SK-N-SH treated with all-trans-retinoic acid at 6 μM for 48 hours (cell line): ENCODE results near the gene AFF1.

ENCODE experiments used
- BACH2 ChIP-seq: fragments of 250-450 bp; sonication (Bioruptor Pico); IDR thresholded peaks from 2 replicates; pipeline ENCODE4 v1.9.0; 2021; ENCODE audit warnings: mild to moderate bottlenecking, borderline replicate concordance
- CSDC2 ChIP-seq: fragments of 250-450 bp; sonication (Bioruptor Pico); IDR thresholded peaks from 2 replicates; pipeline ENCODE4 v1.5.0; 2020; ENCODE audit warnings: mild to moderate bottlenecking, moderate library complexity
- ISL1 ChIP-seq: fragments of 250-450 bp; sonication (Bioruptor Pico); IDR thresholded peaks from 2 replicates; pipeline ENCODE4 v2.1.2; 2022; ENCODE audit warnings: mild to moderate bottlenecking, moderate library complexity
- OSR1 ChIP-seq: fragments of 250-450 bp; sonication (Bioruptor Pico); IDR thresholded peaks from 2 replicates; pipeline ENCODE4 v1.8.0; 2022; ENCODE audit warnings: moderate library complexity, mild to moderate bottlenecking, inconsistent platforms
- PATZ1 ChIP-seq: fragments of 250-450 bp; sonication (Bioruptor Pico); IDR thresholded peaks from 2 replicates; pipeline ENCODE4 v1.8.0; 2020; ENCODE audit warnings: mild to moderate bottlenecking, moderate library complexity, borderline replicate concordance
- PPARA ChIP-seq: fragments of 250-450 bp; sonication (Bioruptor Pico); IDR thresholded peaks from 2 replicates; pipeline ENCODE4 v1.5.0; 2020; ENCODE audit warnings: mild to moderate bottlenecking, borderline replicate concordance
- TOX ChIP-seq: fragments of 250-450 bp; sonication (Bioruptor Pico); IDR thresholded peaks from 2 replicates; pipeline ENCODE4 v1.8.0; 2021; ENCODE audit warnings: mild to moderate bottlenecking, moderate library complexity, borderline replicate concordance
- ZFP30 ChIP-seq: fragments of 450-650 bp; formaldehyde crosslinking; IDR thresholded peaks from 2 replicates; pipeline ENCODE4 v1.5.0; 2022; ENCODE audit warnings: mild to moderate bottlenecking, moderate library complexity
- ZNF70 ChIP-seq: fragments of 450-650 bp; formaldehyde crosslinking; IDR thresholded peaks from 2 replicates; pipeline ENCODE4 v1.5.0; 2020; ENCODE audit warnings: mild to moderate bottlenecking, moderate library complexity
- TF ChIP-seq, protein P1 (sequence below): fragments of 250-450 bp; sonication (Bioruptor Pico); IDR thresholded peaks from 2 replicates; pipeline ENCODE4 v1.5.0; 2020; ENCODE audit warnings: mild to moderate bottlenecking, moderate library complexity
- TF ChIP-seq, protein P2 (sequence below): fragments of 250-450 bp; sonication (Bioruptor Pico); IDR thresholded peaks from 2 replicates; pipeline ENCODE4 v1.5.1; 2020; ENCODE audit warnings: low read depth, mild to moderate bottlenecking, moderate library complexity
- TF ChIP-seq, protein P3 (sequence below): fragments of 250-450 bp; sonication (Bioruptor Pico); IDR thresholded peaks from 2 replicates; pipeline ENCODE4 v1.5.1; 2021; ENCODE audit warnings: mild to moderate bottlenecking, moderate library complexity

DNA sequence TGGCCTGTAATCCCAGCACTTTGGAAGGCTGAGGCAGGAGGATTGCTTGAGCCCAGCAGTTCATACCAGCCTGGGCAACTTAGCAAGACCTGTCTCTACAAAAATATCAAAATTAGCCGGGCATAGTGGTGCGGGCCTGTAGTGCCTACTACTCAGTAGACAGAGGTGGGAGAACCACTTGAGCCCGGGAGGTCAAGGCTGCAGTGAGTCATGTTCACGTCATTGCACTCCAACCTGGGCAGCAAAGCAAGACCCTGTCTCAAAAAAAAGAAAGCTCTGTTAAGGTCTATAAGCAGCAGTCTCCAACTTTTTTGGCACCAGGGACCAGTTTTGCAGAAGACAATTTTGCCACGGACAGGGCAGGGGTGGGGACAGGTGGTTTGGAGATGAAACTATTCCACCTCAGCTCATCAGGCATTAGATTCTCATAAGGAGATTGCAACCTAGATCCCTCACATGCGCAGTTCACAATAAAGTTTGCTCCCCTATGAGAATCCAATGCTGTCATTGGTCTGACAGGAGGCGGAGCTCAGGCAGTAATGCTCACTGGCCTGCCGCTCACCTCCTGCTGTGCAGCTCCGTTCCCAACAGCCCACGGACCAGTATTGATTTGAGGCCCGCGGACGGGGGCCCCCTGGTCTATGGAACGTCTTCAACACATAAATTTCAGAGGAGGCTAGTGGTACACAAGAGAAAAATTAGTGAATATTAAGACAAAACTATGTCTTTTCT, 217.7 kb downstream of the AFF1 start:
- TF ChIP-seq ZNF70 (CRISPR knock-in tag): no peak
- TF ChIP-seq, protein P1, sequence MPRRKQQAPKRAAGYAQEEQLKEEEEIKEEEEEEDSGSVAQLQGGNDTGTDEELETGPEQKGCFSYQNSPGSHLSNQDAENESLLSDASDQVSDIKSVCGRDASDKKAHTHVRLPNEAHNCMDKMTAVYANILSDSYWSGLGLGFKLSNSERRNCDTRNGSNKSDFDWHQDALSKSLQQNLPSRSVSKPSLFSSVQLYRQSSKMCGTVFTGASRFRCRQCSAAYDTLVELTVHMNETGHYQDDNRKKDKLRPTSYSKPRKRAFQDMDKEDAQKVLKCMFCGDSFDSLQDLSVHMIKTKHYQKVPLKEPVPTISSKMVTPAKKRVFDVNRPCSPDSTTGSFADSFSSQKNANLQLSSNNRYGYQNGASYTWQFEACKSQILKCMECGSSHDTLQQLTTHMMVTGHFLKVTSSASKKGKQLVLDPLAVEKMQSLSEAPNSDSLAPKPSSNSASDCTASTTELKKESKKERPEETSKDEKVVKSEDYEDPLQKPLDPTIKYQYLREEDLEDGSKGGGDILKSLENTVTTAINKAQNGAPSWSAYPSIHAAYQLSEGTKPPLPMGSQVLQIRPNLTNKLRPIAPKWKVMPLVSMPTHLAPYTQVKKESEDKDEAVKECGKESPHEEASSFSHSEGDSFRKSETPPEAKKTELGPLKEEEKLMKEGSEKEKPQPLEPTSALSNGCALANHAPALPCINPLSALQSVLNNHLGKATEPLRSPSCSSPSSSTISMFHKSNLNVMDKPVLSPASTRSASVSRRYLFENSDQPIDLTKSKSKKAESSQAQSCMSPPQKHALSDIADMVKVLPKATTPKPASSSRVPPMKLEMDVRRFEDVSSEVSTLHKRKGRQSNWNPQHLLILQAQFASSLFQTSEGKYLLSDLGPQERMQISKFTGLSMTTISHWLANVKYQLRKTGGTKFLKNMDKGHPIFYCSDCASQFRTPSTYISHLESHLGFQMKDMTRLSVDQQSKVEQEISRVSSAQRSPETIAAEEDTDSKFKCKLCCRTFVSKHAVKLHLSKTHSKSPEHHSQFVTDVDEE (CRISPR knock-in tag): no peak
- TF ChIP-seq, protein P2, sequence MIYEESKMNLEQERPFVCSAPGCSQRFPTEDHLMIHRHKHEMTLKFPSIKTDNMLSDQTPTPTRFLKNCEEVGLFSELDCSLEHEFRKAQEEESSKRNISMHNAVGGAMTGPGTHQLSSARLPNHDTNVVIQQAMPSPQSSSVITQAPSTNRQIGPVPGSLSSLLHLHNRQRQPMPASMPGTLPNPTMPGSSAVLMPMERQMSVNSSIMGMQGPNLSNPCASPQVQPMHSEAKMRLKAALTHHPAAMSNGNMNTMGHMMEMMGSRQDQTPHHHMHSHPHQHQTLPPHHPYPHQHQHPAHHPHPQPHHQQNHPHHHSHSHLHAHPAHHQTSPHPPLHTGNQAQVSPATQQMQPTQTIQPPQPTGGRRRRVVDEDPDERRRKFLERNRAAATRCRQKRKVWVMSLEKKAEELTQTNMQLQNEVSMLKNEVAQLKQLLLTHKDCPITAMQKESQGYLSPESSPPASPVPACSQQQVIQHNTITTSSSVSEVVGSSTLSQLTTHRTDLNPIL (CRISPR knock-in tag): no peak
- TF ChIP-seq, protein P3, sequence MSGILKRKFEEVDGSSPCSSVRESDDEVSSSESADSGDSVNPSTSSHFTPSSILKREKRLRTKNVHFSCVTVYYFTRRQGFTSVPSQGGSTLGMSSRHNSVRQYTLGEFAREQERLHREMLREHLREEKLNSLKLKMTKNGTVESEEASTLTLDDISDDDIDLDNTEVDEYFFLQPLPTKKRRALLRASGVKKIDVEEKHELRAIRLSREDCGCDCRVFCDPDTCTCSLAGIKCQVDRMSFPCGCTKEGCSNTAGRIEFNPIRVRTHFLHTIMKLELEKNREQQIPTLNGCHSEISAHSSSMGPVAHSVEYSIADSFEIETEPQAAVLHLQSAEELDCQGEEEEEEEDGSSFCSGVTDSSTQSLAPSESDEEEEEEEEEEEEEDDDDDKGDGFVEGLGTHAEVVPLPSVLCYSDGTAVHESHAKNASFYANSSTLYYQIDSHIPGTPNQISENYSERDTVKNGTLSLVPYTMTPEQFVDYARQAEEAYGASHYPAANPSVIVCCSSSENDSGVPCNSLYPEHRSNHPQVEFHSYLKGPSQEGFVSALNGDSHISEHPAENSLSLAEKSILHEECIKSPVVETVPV (CRISPR knock-in tag): no peak
- TF ChIP-seq PATZ1 (CRISPR knock-in tag): no peak
- TF ChIP-seq ZFP30: no peak
- no peak for TF ChIP-seq ISL1 (CRISPR knock-in tag)
- TF ChIP-seq BACH2 (CRISPR knock-in tag): no peak
- no peak for TF ChIP-seq TOX (CRISPR knock-in tag)
- no peak for TF ChIP-seq CSDC2 (CRISPR knock-in tag)
- no peak for TF ChIP-seq OSR1 (CRISPR knock-in tag)
- no peak for TF ChIP-seq PPARA (CRISPR knock-in tag)
